ENCODE results near the gene RNF41.

The RNF41 gene

DNA sequence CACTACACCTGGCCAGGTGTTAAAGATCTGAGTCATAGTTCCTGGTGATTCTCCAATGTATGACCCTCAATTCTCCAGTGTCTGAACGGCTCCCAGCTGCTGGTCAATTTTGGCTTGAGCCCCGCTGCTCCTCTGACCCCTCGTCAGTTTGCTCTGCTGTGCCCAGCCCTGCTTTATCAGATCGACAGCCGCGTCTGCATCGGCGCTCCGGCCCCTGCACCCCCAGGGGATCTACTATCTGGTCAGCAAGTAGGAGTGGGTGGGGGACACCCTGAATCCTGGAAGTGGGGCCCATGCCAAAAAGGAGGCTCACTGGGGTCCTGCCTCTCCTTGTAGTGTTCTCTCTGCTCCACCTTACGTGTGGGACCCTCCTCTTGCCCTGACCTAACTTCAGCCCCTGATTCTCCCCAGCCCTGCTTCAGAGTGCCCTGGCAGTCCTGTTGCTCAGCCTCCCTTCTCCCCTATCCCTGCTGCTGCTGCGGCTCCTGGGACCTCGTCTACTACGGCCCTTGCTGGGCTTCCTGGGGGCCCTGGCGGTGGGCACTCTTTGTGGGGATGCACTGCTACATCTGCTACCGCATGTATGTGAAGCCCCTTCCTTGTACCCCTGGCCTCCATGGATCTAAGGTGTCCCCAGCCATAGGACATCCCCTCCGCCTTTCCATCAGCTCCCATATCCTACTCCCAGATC lies 13.2 kb upstream of the RNF41 start:
- no peak for DNase-seq (ENCODE audit: low read depth, low spot score)
- Histone ChIP-seq H3K36me3 (ENCODE audit: insufficient read depth, insufficient read length, low read length) (peaks cover 40% of the 10 kb centered on the region), H3K27me3 (ENCODE audit: insufficient read depth, insufficient read length) (no peaks in the 10 kb centered on the region), H3K4me1 (ENCODE audit: insufficient read depth, insufficient read length) (peaks cover 10% of the 10 kb centered on the region), H3K4me3 (ENCODE audit: insufficient read length, low read depth) (no peak overlapping the region), H3K9ac (ENCODE audit: insufficient read length, low read depth) (no peak overlapping the region), H3K9me3 (ENCODE audit: insufficient read depth, low read length) (no peaks in the 10 kb centered on the region)
- TF ChIP-seq SUZ12 (IDR thresholded peaks at IDR 0.05; ENCODE audit: extremely low read depth, insufficient read depth, insufficient read length) (no peak), ZNF274 (IDR thresholded peaks at IDR 0.05; ENCODE audit: low read depth, low read length) (no peak), YY1 (IDR thresholded peaks at IDR 0.05; ENCODE audit: insufficient read depth, insufficient read length) (no peak)

DNA sequence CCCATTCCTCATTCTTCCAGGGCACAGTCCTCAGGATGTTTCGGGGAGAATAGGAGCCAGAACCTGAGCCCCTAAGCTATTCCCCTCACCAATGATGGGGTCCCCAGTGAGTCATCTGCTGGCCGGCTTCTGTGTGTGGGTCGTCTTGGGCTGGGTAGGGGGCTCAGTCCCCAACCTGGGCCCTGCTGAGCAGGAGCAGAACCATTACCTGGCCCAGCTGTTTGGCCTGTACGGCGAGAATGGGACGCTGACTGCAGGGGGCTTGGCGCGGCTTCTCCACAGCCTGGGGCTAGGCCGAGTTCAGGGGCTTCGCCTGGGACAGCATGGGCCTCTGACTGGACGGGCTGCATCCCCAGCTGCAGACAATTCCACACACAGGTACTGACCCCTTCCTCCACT lies 9.5 kb upstream of the RNF41 start:
- Histone ChIP-seq H3K9me3 (ENCODE audit: insufficient read depth, low read length) (no peaks in the 10 kb centered on the region), H3K9ac (ENCODE audit: insufficient read length, low read depth) (no peak overlapping the region), H3K27me3 (ENCODE audit: insufficient read depth, insufficient read length) (no peaks in the 10 kb centered on the region), H3K36me3 (ENCODE audit: insufficient read depth, insufficient read length, low read length) (peaks cover 8% of the 10 kb centered on the region), H3K4me1 (ENCODE audit: insufficient read depth, insufficient read length) (peaks cover 6% of the 10 kb centered on the region), H3K4me3 (ENCODE audit: insufficient read length, low read depth) (no peak overlapping the region)
- DNase-seq (ENCODE audit: low read depth, low spot score), result no peak
- TF ChIP-seq ZNF274 (IDR thresholded peaks at IDR 0.05; ENCODE audit: low read depth, low read length) (no peak), YY1 (IDR thresholded peaks at IDR 0.05; ENCODE audit: insufficient read depth, insufficient read length) (no peak), SUZ12 (IDR thresholded peaks at IDR 0.05; ENCODE audit: extremely low read depth, insufficient read depth, insufficient read length) (no peak)

DNA sequence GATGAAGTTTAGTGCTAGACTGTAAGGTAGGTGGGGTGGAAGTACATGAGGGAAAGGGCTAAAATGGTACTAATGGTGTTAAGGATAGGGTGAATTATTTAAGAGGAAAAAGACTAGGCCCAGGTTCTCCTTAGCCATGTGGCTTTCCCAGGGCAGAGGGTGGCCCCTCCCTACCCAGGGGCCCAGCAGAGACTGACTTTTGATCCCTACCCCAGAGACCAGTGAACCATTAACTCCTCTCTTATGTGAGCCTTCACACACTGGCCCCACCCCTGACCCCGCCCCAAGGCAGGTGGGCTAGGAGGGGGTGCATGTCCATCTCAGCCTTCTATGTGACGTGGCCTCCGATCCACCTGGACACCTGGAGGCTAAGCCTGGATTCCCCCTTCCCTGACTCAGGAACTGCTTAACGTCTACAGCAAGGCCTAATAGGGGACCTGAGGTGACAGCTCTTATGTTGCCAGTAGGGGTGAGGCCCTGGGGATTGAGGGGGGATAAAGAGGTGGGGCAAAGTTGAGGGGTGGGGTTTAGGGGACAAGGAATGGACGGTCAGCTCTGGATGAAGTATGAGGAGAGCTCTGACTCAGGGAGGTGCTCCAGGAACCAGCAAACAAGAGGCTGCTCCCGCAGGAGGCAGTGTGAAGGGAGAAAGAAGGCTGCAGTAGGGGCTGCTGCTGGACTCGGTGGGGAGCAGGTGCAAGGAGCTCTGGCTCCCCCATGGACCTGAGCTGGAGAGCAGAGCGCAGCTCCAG lies 8.9 kb upstream of the RNF41 start:
- Histone ChIP-seq H3K4me1 (ENCODE audit: insufficient read depth, insufficient read length) (peaks cover 6% of the 10 kb centered on the region), H3K4me3 (ENCODE audit: insufficient read length, low read depth) (no peak overlapping the region), H3K9me3 (ENCODE audit: insufficient read depth, low read length) (no peaks in the 10 kb centered on the region), H3K36me3 (ENCODE audit: insufficient read depth, insufficient read length, low read length) (peaks cover 7% of the 10 kb centered on the region), H3K9ac (ENCODE audit: insufficient read length, low read depth) (no peak overlapping the region), H3K27me3 (ENCODE audit: insufficient read depth, insufficient read length) (no peaks in the 10 kb centered on the region)
- no peak for DNase-seq (ENCODE audit: low read depth, low spot score)
- TF ChIP-seq SUZ12 (IDR thresholded peaks at IDR 0.05; ENCODE audit: extremely low read depth, insufficient read depth, insufficient read length) (no peak), YY1 (IDR thresholded peaks at IDR 0.05; ENCODE audit: insufficient read depth, insufficient read length) (no peak), ZNF274 (IDR thresholded peaks at IDR 0.05; ENCODE audit: low read depth, low read length) (no peak)

DNA sequence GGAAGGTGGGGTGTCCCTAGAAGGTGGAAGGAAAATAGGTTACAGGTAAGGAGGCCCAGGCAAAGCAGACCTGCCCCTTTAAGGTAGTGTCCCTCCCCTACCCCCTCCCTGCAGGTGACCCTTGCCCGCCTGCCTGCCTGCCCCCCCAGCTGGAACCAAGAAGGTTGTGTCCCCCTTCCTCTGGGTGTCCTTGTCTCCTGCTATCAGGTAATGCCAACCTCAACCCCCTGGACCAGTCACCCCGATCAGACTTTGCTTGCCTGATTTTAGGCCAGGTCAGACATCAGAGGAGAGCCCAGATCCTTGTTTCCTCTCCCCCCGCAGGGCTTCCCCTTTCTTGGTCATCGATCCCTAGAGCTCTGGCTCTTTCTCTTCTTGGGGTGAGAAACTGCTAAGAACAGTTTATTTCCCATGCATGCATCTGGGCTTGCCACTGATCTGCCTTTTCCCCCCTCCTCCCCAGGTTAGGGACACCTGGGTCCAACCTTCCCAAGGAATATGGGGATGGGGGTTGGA lies 8.3 kb upstream of the RNF41 start, which contains the start of gene SLC39A5:
Gene SLC39A5 (plus strand): TSS at position 136 of the 516 bp plus-strand sequence. CDS start 1,224 bp downstream, outside the sequence.
- Histone ChIP-seq H3K4me3 (ENCODE audit: insufficient read length, low read depth) (no peak within 1 kb of the TSS), H3K36me3 (ENCODE audit: insufficient read depth, insufficient read length, low read length) (peaks cover 7% of the 10 kb centered on the region), H3K4me1 (ENCODE audit: insufficient read depth, insufficient read length) (peaks cover 6% of the 10 kb centered on the region), H3K9ac (ENCODE audit: insufficient read length, low read depth) (no peak within 1 kb of the TSS), H3K9me3 (ENCODE audit: insufficient read depth, low read length) (no peaks in the 10 kb centered on the region), H3K27me3 (ENCODE audit: insufficient read depth, insufficient read length) (no peaks in the 10 kb centered on the region)
- DNase-seq (ENCODE audit: low read depth, low spot score), result no peak
- no peak for TF ChIP-seq YY1 (IDR thresholded peaks at IDR 0.05; ENCODE audit: insufficient read depth, insufficient read length)
- no peak for TF ChIP-seq SUZ12 (IDR thresholded peaks at IDR 0.05; ENCODE audit: extremely low read depth, insufficient read depth, insufficient read length)
- TF ChIP-seq ZNF274 (IDR thresholded peaks at IDR 0.05; ENCODE audit: low read depth, low read length), result no peak

DNA sequence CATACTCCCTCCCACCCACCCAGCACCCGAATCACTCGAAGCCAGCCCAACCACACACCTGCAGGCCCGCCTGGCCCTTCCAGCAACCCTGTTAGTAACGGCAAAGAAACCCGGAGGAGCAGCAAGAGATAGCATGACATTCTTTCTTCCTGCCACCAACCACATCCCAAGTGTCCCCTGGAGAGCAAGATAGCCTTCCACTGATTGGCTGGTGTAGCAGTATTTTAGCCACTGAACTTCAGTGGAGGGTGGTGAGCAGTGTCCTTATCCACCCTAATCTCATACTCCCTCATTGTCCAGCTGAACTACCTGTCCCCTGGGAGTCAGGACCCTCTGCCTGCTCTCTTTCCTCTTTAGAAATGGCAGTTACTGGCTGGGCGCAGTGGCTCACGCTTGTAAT lies 7.4 kb upstream of the RNF41 start:
- DNase-seq (ENCODE audit: low read depth, low spot score), result no peak
- TF ChIP-seq ZNF274 (IDR thresholded peaks at IDR 0.05; ENCODE audit: low read depth, low read length) (no peak), SUZ12 (IDR thresholded peaks at IDR 0.05; ENCODE audit: extremely low read depth, insufficient read depth, insufficient read length) (no peak), YY1 (IDR thresholded peaks at IDR 0.05; ENCODE audit: insufficient read depth, insufficient read length) (no peak)
- Histone ChIP-seq H3K36me3 (ENCODE audit: insufficient read depth, insufficient read length, low read length) (peaks cover 7% of the 10 kb centered on the region), H3K4me3 (ENCODE audit: insufficient read length, low read depth) (no peak overlapping the region), H3K4me1 (ENCODE audit: insufficient read depth, insufficient read length) (peaks cover 6% of the 10 kb centered on the region), H3K27me3 (ENCODE audit: insufficient read depth, insufficient read length) (no peaks in the 10 kb centered on the region), H3K9ac (ENCODE audit: insufficient read length, low read depth) (no peak overlapping the region), H3K9me3 (ENCODE audit: insufficient read depth, low read length) (no peaks in the 10 kb centered on the region)

DNA sequence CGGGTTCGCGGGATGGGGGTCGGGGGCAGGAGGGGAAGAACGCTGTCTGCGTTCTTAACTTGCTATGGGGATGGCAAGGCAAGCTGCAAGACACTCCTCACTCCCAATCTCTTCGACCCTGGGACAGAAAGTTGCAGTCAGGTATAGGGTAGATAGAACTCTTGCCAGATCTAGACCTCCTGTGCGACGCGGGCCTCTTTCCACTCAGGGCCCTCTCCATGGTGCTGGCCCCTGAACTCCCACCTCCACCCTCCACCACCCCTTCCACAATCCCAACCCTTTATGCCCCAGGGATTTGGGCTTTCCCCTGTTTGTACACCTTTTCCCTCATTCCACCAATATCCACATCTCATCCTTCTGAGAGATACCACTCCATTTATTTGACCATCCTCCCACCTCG lies 3.2 kb upstream of the RNF41 start:
- Histone ChIP-seq H3K4me3 (ENCODE audit: insufficient read length, low read depth) (peak overlapping the region; percentile 58), H3K27me3 (ENCODE audit: insufficient read depth, insufficient read length) (no peaks in the 10 kb centered on the region), H3K9ac (ENCODE audit: insufficient read length, low read depth) (peak overlapping the region; percentile 75), H3K9me3 (ENCODE audit: insufficient read depth, low read length) (peaks cover 7% of the 10 kb centered on the region; the same call in 1 of the 2 replicates), H3K4me1 (ENCODE audit: insufficient read depth, insufficient read length) (no peaks in the 10 kb centered on the region), H3K36me3 (ENCODE audit: insufficient read depth, insufficient read length, low read length) (peaks cover 7% of the 10 kb centered on the region)
- DNase-seq (ENCODE audit: low read depth, low spot score), result no peak
- TF ChIP-seq YY1 (IDR thresholded peaks at IDR 0.05; ENCODE audit: insufficient read depth, insufficient read length) (no peak), ZNF274 (IDR thresholded peaks at IDR 0.05; ENCODE audit: low read depth, low read length) (no peak), SUZ12 (IDR thresholded peaks at IDR 0.05; ENCODE audit: extremely low read depth, insufficient read depth, insufficient read length) (no peak)
